GM12892 (cell line): ENCODE measurements around the gene YARS2.

Experiments
- POLR2A ChIP-seq: IDR thresholded peaks from 2 replicates; pipeline ENCODE4 v1.6.1; 2011; ENCODE audit warnings: low read depth, low read length, control low read depth
- POLR2AphosphoS5 ChIP-seq: IDR thresholded peaks from 2 replicates; pipeline ENCODE4 v1.6.1; 2011; ENCODE audit warnings: low read depth, low read length, control low read depth
- TAF1 ChIP-seq: IDR thresholded peaks from 2 replicates; pipeline ENCODE4 v1.6.1; 2011; ENCODE audit warnings: low read depth, mild to moderate bottlenecking, control low read depth, low read length, borderline replicate concordance

- TF ChIP-seq POLR2A (no peak), POLR2AphosphoS5 (no peak), TAF1 (no peak)
Observed at GRCh38 chr12:32739279-32739678, 16.4 kb downstream of the YARS2 start.
